HG03442 (cell line): Measurements from ENCODE around the gene TMEM256.
A peak's percentile ranks its signal among the peaks of the same experiment; 100 is the strongest.

ENCODE experiments used
- ATAC-seq: cut with Tn5 transposase; IDR thresholded peaks from one replicate; pipeline ENCODE4 v1.9.1; 2021; ENCODE audit warnings: mild to moderate bottlenecking, moderate library complexity; ENCODE audit not compliant: unreplicated experiment

Gene TMEM256

GRCh38 chr17:7408863-7409262 lies 5.0 kb upstream of the TMEM256 start:
- ATAC-seq, result no peak

GRCh38 chr17:7408252-7408727 lies 4.4 kb upstream of the TMEM256 start:
- no peak for ATAC-seq

GRCh38 chr17:7407485-7408251 lies 3.8 kb upstream of the TMEM256 start, which contains the start of gene NLGN2:
Gene NLGN2, plus strand, starts transcription at chr17:7407845. Its CDS starts 411 bp downstream, at chr17:7408256.
- ATAC-seq, result no peak

- ATAC-seq, result no peak
Observed at GRCh38 chr17:7407082-7407481, 3.2 kb upstream of the TMEM256 start.

- no peak for ATAC-seq
Observed at GRCh38 chr17:7406235-7406825, 2.4 kb upstream of the TMEM256 start.

- ATAC-seq, result no peak
Observed at GRCh38 chr17:7405350-7406234, 1.7 kb upstream of the TMEM256 start.

- ATAC-seq, result no peak
Observed at GRCh38 chr17:7404737-7405349, 946 bp upstream of the TMEM256 start.

- no peak for ATAC-seq
Observed at GRCh38 chr17:7403727-7403976, 245 bp downstream of the TMEM256 start.

GRCh38 chr17:7403043-7403726 lies 712 bp downstream of the TMEM256 start:
- no peak for ATAC-seq

- ATAC-seq, result no peak
Observed at GRCh38 chr17:7398612-7399011, 5.3 kb downstream of the TMEM256 start.

- ATAC-seq, result no peak
Observed at GRCh38 chr17:7396147-7396546, 7.8 kb downstream of the TMEM256 start.

- ATAC-seq, result peak; percentile 74
Observed at GRCh38 chr17:7394452-7395191, 9.3 kb downstream of the TMEM256 start, which contains the start of gene PLSCR3. Gene PLSCR3, minus strand, starts transcription at chr17:7394525. Its CDS starts 415 bp downstream, at chr17:7394110.

- peak; percentile 36 for ATAC-seq
Observed at GRCh38 chr17:7393613-7394451, 10.1 kb downstream of the TMEM256 start.

- ATAC-seq, result no peak
Observed at GRCh38 chr17:7392696-7393612, 10.9 kb downstream of the TMEM256 start.

- ATAC-seq, result no peak
Observed at GRCh38 chr17:7391307-7391706, 12.6 kb downstream of the TMEM256 start.

GRCh38 chr17:7389924-7390910 lies 13.7 kb downstream of the TMEM256 start:
- ATAC-seq, result no peak

- no peak for ATAC-seq
Observed at GRCh38 chr17:7388856-7389255, 15.0 kb downstream of the TMEM256 start.
